HEK293T (cell line): ENCODE data around the gene ALKBH5.

ENCODE experiments used
- ARNT ChIP-seq: fragments of 450-650 bp; IDR thresholded peaks from 2 replicates; pipeline ENCODE4 v1.6.1; 2017; ENCODE audit warnings: mild to moderate bottlenecking
- BHLHE40 ChIP-seq: fragments of 450-650 bp; IDR thresholded peaks from 2 replicates; pipeline ENCODE4 v1.6.1; 2016; ENCODE audit warnings: mild to moderate bottlenecking, moderate library complexity, borderline replicate concordance
- FOXA1 ChIP-seq: fragments of 450-650 bp; IDR thresholded peaks from 2 replicates; pipeline ENCODE4 v1.6.1; 2016; ENCODE audit warnings: mild to moderate bottlenecking
- FOXK2 ChIP-seq: fragments of 450-650 bp; IDR thresholded peaks from 2 replicates; pipeline ENCODE4 v1.6.1; 2016; ENCODE audit warnings: mild to moderate bottlenecking
- FOXM1 ChIP-seq: fragments of 450-650 bp; IDR thresholded peaks from 2 replicates; pipeline ENCODE4 v1.6.1; 2017; ENCODE audit warnings: mild to moderate bottlenecking, borderline replicate concordance
- L3MBTL2 ChIP-seq: fragments of 450-650 bp; conservative IDR thresholded peaks from 2 replicates; pipeline ENCODE4 v1.6.1; 2016; ENCODE audit warnings: mild to moderate bottlenecking
- NFRKB ChIP-seq: fragments of 450-650 bp; IDR thresholded peaks from 2 replicates; pipeline ENCODE4 v1.6.1; 2016; ENCODE audit warnings: mild to moderate bottlenecking, moderate library complexity
- PKNOX1 ChIP-seq: fragments of 450-650 bp; IDR thresholded peaks from 2 replicates; pipeline ENCODE4 v1.6.1; 2016
- SP1 ChIP-seq: fragments of 450-650 bp; IDR thresholded peaks from 2 replicates; pipeline ENCODE4 v1.6.1; 2017
- SUZ12 ChIP-seq: fragments of 450-650 bp; IDR thresholded peaks from 2 replicates; pipeline ENCODE4 v1.6.1; 2016; ENCODE audit warnings: mild to moderate bottlenecking
- TARDBP ChIP-seq: fragments of 450-650 bp; IDR thresholded peaks from 2 replicates; pipeline ENCODE4 v1.6.1; 2016

DNA sequence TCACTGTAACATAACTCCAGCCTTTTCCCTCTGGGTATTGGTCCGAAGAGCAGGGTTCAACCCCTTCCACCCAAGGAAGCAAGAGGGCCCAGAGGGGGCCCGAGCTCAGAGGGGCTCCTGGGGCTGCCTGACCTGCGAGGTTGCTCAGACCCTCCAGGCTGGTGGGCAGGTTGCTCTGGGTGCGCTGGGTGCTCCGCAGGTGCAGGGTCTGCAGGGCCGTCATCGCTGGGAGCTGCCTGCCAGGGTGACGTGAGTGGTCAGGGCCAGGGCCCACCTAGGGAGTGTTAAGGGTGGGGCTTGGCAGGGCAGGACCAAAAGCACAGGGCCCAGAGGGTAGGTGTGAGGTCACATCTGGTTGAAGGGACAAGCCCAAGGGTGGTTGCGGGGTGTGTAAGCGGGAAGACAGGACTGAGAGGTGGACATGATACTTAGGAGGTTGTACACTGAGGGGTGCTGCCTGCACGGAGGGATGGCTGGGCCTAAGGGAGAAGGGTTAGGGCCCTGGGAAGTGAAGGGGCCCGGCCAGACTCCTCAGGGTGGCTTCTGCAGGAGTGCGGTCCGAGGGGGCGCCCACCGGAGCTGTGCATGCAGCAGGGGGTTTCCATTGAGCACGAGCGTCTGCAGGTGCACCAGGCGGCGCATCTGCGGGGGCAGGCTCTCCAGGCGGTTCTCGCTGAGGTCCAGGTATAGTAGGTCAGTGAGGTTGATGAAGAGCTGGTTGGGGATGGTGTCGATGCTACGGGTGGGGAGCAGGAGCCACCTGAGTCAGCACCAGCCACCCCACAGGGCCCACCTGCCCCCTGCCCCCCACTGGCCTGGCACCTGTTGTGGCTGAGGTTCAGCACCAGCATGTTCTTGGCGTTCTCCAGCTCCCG is 70.6 kb downstream of the ALKBH5 start:
- TF ChIP-seq TARDBP (no peak), BHLHE40 (no peak), SP1 (no peak), SUZ12 (no peak), L3MBTL2 (no peak), ARNT (no peak), FOXA1 (no peak), NFRKB (no peak), PKNOX1 (no peak), FOXM1 (no peak), FOXK2 (no peak)
